ENCODE measurements around the gene CTSS.
"Not testable (repeated sequence)": the region's sequence is repeated elsewhere in the genome, so short reads cannot be mapped to it uniquely, and the experiment has no call there.

CTSS gene

GRCh38 chr1:150765296-150765976 is at the start of gene CTSS:
Gene CTSS, minus strand, starts transcription at chr1:150765778. Its CDS starts 1,015 bp downstream, at chr1:150764763.
- peak; percentile 76 for DNase-seq (ENCODE audit: low spot score)

DNA sequence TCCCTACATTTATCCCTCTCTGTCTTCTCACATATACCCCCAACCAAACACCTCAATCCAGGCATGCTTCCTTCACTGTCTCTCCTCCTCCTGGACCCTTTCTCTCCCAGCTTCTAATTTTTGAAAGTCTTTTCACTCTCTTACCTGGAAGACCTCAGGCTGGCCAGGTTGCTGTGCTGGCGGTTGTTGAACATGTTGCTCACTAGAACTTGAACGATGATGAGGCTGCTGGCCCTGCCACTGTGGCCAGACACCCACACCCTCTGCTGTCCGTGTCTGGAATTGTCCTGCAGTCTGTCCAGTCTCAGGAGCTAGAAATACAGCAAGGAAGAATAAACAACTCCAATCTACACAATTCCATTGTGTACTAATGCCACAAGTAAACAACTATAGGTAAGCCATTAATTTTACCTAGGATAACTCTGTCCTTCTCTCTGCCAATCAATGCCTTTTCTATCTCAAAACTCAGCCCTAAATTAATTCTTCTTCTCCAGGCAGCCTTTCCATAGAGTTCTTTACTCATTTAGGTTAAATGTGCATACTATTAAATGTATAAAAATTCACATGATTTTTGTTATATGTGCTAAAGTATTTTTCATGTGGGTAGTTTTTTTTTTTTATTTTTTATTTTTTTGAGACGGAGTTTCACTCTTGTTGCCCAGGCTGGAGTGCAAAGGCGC is 47.6 kb upstream of the CTSS start:
- peak; percentile 66 for DNase-seq (ENCODE audit: low spot score)

- DNase-seq (ENCODE audit: low spot score): no peak
These were observed 45.5 kb upstream of the CTSS start for GRCh38 chr1:150810958-150811659.

- peak; percentile 38 for DNase-seq (ENCODE audit: low spot score)
These were observed 44.1 kb upstream of the CTSS start for GRCh38 chr1:150809651-150810050.

DNA sequence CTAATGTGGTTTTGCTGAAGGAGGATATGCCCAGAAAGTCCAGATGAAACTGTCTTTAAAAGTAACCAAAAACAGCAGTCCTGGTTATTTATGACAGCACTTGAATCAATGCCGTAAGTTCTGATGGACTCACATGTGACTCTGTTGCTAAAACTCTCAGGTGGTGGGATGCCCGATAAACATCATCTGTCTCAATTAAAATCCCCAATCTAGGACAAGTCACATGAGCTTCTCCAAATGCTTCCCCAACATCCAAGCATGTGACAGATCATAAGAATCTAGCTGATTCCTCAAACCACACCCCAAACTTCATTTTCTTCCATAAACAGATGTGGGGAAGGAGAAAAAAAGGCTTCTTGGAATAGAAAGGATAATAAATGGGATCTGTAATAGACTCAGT is 43.3 kb upstream of the CTSS start:
- no peak for DNase-seq (ENCODE audit: low spot score)

- DNase-seq (ENCODE audit: low spot score): no peak
These were observed 42.5 kb upstream of the CTSS start, which contains the start of gene CTSK for GRCh38 chr1:150808121-150808520. Gene CTSK, minus strand, starts transcription at chr1:150808260. Its CDS starts 1,455 bp downstream, at chr1:150806805.

DNA sequence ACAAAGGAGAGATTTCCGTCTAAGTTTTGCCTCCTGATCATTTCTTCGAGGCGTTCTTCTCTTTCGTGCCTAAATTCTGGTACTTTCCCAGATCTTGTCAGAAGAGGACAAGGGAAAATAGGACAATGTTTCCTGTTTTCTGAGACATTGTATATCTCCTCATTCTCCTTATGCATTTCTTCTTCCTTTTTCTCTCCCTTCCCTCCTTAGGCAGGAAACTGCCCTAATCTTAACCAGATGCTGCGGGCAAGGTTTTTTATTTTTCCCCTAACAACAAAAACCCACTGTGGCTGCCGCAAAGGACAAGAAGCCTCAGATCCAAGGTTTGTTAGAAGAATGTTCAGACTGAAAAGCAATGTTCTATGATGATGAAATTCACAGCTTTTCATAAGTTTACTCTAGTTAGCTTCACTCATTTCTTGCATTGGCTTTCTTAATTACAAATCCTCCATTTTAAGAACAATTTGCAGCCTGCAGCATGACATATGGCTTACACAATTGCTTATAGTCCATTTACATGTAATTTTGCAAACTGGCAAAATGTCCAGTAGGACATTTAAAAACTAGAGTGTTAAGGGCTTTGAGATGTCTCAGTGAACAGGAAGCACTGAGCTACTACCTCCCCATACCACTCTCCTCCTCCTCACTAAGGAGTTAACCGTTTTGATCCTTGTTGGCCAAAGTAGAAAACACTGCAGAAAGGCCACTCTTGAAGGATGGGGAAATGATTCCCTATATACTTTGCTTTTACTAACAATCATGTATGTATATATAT is 41.9 kb upstream of the CTSS start:
- DNase-seq (ENCODE audit: low spot score): no peak

DNA sequence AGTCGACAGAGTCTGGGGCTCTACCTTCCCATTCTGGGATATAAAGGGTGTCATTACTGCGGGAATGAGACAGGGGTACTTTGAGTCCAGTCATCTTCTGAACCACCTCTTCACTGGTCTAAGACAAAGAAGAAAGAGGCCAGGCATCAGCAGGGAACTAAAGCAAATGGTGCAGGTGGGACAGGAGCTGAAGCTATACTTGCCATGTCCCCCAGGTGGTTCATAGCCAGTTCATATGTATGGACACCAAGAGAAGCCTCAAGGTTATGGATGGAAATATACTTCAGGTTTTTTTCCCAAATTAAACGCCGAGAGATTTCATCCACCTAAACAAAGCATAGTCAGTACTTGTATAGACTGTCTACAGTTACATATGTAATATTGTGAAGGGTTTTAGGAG is 40.3 kb upstream of the CTSS start:
- no peak for DNase-seq (ENCODE audit: low spot score)

GRCh38 chr1:150804671-150805070 is 39.1 kb upstream of the CTSS start:
- no peak for DNase-seq (ENCODE audit: low spot score)

GRCh38 chr1:150799089-150799488 is 33.5 kb upstream of the CTSS start:
- DNase-seq (ENCODE audit: low spot score): no peak

- no peak for DNase-seq (ENCODE audit: low spot score)
These were observed 32.9 kb upstream of the CTSS start for GRCh38 chr1:150798525-150798924.

DNA sequence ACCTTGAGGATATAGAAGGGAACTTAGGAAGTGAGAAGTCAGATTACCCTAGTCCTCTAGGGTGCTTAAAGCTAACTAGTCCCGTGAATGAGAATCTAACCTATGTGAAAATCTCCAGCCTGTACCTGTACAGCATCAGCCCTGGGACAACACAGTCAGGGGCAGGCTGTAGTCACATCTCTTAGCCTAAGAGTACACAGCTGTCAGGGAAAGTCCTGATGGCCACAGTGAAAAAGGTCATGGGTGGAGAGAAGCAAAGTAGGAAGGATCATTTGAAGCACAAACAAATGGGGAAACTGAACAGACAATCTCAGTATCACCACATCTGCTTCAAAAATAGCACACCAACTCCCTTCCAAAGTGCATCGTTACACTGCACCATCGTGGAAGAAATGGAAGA is 30.8 kb upstream of the CTSS start:
- no peak for DNase-seq (ENCODE audit: low spot score)

DNA sequence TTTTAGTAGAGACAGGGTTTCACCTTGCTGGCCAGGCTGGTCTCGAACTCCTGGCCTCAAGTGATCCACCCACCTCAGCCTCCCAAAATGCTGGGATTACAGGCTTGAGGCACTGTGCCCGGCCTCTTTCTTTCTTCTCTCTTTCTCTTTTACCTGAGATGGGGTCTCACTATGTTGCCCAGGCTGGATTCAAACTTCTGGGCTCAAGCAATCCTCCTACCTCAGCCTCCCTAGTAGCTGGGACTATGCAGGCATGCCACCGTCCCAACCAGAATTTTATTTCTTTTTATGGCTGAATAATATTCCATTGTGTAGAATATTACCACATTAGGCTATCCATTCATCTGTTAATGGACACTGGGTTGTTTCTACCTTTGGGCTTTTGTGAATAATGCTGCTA is 28.2 kb upstream of the CTSS start:
- not testable (repeated sequence) for DNase-seq (ENCODE audit: low spot score)

DNA sequence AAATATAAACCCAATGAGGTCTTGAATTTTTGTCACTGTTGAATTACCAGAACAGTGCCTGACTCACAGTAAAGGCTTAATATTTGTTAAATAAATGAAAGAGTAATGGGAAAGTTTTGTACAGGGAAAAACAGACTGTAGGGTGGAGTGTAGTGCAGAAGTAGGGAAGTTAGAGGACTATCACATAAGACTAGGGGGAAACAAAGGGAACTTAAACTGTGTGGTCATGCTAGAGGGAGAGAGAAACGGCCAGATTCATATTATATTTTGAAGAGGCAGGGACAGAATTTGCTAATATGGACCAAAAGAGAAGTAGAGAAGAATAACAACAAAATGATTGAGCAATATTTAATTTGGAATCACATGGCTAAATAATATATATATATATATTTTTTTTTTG is 27.6 kb upstream of the CTSS start:
- DNase-seq (ENCODE audit: low spot score): no peak

DNA sequence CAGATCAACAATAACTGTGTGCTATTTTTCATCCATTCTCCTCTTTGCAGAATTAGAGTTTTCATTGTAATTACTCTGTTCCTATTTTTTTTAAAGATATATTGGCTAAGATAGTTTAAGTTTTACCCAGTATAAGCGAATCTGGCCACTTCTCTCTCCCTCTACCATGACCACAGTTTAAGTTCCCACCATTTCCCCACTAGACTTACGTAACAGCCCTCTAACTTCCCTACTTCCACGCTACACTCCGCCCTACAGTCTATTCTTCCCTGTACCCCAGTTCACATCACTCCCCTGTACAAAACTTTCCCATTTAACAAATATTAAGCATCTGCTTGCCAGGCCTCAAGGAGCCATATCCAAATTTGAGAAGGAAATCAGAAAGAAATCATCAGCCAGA is 26.0 kb upstream of the CTSS start:
- no peak for DNase-seq (ENCODE audit: low spot score)

GRCh38 chr1:150789396-150789795 is 23.8 kb upstream of the CTSS start:
- DNase-seq (ENCODE audit: low spot score): no peak

DNA sequence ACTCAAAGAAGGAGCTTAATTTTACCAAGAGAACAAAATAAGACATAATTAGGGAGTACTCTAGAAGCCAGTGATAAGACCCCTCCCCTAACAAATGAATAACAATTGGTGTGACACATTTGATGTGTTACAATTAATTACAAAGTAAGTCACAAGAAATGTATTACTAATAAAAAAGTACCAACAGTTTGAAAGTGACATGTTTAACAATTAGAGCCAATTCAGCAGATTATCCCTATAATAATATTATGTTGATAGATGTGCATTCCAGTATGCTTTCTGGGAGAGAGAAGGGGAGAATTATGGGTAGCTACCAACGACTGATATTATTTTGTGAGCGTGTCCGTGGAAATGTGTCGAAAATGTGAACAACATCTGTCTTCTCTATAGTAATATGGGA is 23.4 kb upstream of the CTSS start:
- no peak for DNase-seq (ENCODE audit: low spot score)

DNA sequence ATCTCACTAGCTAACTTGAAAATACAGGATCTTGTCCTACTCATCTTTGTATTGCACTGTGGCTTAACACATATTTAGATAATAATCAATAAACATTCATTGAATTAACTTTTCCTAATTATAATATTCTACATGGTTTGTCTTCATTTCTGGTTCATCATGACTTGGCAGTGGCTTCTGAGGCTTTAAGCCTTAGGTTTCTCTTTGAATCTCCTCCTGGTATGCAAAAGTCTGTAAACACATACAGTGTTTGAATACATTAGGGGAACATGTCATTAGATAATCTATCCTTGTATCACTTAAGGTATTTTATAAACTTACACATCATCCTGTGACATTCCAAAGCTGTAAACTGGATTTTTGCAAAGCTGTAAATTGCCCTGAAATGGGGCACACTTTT is 21.9 kb upstream of the CTSS start:
- DNase-seq (ENCODE audit: low spot score): no peak

DNA sequence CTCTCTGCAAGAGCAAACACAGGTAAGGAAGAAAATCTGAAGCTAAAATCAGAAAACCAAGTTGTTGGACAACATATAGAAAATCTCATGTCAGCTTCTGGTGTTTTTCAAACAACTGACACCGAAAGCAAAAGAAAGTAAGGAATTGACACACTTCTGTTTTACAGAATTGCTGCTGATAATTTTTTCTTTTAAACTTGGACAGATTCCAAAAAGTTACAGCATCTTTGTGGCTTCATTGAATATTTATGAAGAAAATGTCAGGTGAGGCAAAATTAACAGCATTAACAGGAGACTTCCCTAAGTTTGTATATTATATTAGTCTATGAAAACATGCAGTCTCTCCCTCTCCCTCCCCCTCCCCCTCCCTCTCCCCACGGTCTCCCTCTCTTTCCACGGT is 14.9 kb upstream of the CTSS start:
- no peak for DNase-seq (ENCODE audit: low spot score)

DNA sequence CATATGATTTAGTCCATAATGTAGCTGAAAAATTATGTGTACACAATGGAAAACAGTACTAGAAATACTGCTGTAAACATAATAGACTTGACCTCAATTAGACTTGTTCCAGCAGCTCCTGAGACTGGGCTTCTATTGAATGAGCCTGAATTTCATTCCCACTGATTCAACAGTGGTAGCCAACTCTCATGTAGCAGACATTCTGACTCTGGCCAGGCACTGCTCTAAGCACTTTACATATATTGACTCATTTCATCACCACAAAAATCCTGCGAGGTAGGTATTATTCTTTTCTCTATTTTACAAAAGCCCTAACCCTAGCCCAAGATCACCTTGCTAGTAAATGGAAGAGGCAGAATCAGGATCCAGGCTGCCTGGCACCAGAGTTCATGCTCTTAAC is 12.8 kb upstream of the CTSS start:
- DNase-seq (ENCODE audit: low spot score): no peak

GRCh38 chr1:150777544-150777943 is 12.0 kb upstream of the CTSS start:
- DNase-seq (ENCODE audit: low spot score): no peak

- not testable (repeated sequence) for DNase-seq (ENCODE audit: low spot score)
These were observed 10.4 kb upstream of the CTSS start for GRCh38 chr1:150775931-150776505.

Data from kidney tubule cell (primary cell).